A673 (cell line): ENCODE measurements around the gene CEP131.

Experiments
- EZH2 ChIP-seq: fragments of 200-600 bp; sonication (generic); IDR thresholded peaks from 2 replicates; pipeline ENCODE4 v1.6.1; 2017; ENCODE audit warnings: borderline replicate concordance, low read depth, mild to moderate bottlenecking, mixed read lengths, antibody characterized with exemption, low read length; ENCODE audit not compliant: poor library complexity, severe bottlenecking
- TF ChIP-seq, protein P1 (sequence below): fragments of 300-800, 200-600 bp; sonication (generic); conservative IDR thresholded peaks from 2 replicates; pipeline ENCODE4 v1.5.1; 2017; ENCODE audit warnings: low read depth, mild to moderate bottlenecking, antibody characterized with exemption, low read length, moderate library complexity, mixed read lengths

- TF ChIP-seq, protein P1, sequence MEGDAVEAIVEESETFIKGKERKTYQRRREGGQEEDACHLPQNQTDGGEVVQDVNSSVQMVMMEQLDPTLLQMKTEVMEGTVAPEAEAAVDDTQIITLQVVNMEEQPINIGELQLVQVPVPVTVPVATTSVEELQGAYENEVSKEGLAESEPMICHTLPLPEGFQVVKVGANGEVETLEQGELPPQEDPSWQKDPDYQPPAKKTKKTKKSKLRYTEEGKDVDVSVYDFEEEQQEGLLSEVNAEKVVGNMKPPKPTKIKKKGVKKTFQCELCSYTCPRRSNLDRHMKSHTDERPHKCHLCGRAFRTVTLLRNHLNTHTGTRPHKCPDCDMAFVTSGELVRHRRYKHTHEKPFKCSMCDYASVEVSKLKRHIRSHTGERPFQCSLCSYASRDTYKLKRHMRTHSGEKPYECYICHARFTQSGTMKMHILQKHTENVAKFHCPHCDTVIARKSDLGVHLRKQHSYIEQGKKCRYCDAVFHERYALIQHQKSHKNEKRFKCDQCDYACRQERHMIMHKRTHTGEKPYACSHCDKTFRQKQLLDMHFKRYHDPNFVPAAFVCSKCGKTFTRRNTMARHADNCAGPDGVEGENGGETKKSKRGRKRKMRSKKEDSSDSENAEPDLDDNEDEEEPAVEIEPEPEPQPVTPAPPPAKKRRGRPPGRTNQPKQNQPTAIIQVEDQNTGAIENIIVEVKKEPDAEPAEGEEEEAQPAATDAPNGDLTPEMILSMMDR, result no peak
- no peak for TF ChIP-seq EZH2
Measured at GRCh38 chr17:81182596-81182995, 40.2 kb downstream of the CEP131 start.
